GM12873 (cell line): Measurements from ENCODE around the gene BTBD10.

ENCODE experiments used
- CTCF ChIP-seq: IDR thresholded peaks from 2 replicates; pipeline ENCODE4 v1.5.1; 2012; ENCODE audit warnings: low read depth, mild to moderate bottlenecking, moderate library complexity, low read length, control low read depth; ENCODE audit not compliant: insufficient read depth; ENCODE audit errors: missing control alignments

Gene BTBD10

GRCh38 chr11:13462311-13462900 is 616 bp downstream of the BTBD10 start:
- peak; percentile 23 for TF ChIP-seq CTCF

GRCh38 chr11:13461291-13461690 is 1.7 kb downstream of the BTBD10 start:
- TF ChIP-seq CTCF: no peak

GRCh38 chr11:13450832-13451397 is 12.1 kb downstream of the BTBD10 start:
- TF ChIP-seq CTCF: no peak

- TF ChIP-seq CTCF: no peak
These were observed 13.5 kb downstream of the BTBD10 start for GRCh38 chr11:13449522-13449921.

- TF ChIP-seq CTCF: no peak
These were observed 14.1 kb downstream of the BTBD10 start for GRCh38 chr11:13448876-13449275.

- TF ChIP-seq CTCF: no peak
These were observed 16.6 kb downstream of the BTBD10 start for GRCh38 chr11:13446444-13446843.

GRCh38 chr11:13445588-13445987 is 17.4 kb downstream of the BTBD10 start:
- TF ChIP-seq CTCF: no peak
